ENCODE results near the gene DBX2. TPM values are rescaled to one million over a fixed set of nuclear protein-coding genes. Genes with fewer than 3 reads are reported as not detected.

Gene DBX2
- total and polyA plus RNA-seq, 2 donors (not counting 3 experiments of a cell fraction or from before 2014, with no cell fraction given), result not detected

GRCh38 chr12:45012749-45013148, 38.1 kb downstream of the DBX2 start:
- dilution Hi-C loops (cut with MboI; ENCODE audit: extremely low pct_ligation_motif_present, low sequenced_read_pairs), result no loop called here
- no peak overlapping the region for H3K9ac ChIP-seq (replicated peaks; ENCODE audit: extremely low read depth, insufficient read depth, low read length)
- H3K27me3 ChIP-seq (ENCODE audit: control insufficient read depth in 2 of 2, insufficient read depth in 2 of 2, low read length in 2 of 2), result no peaks in the 10 kb centered on the region
- POLR2A ChIA-PET, result no interaction called here
- H3K27ac ChIP-seq (ENCODE audit: insufficient read depth, low read depth, low read length), result no peak overlapping the region
- no peaks in the 10 kb centered on the region for H3K9me1 ChIP-seq (replicated peaks; ENCODE audit: control insufficient read depth, extremely low read depth, insufficient read depth, low read length)
- intact Hi-C loops (cut with micrococcal nuclease), result no loop called here
- no peak overlapping the region for H2AFZ ChIP-seq (ENCODE audit: low read depth, low read length)
- TF ChIP-seq CTCF (IDR thresholded peaks at IDR 0.05; ENCODE audit: extremely low read depth in 1 of 2, insufficient read depth in 1 of 2, low read depth in 1 of 2, low read length in 2 of 2) (no peak), POLR2AphosphoS5 (IDR thresholded peaks at IDR 0.05; ENCODE audit: insufficient read depth, low read depth, low read length) (no peak), JUN (IDR thresholded peaks at IDR 0.05; ENCODE audit: borderline replicate concordance, insufficient read depth, insufficient read length, low read depth) (no peak), FOS (IDR thresholded peaks at IDR 0.05; ENCODE audit: borderline replicate concordance, insufficient read depth, low read length) (no peak), POLR2A (IDR thresholded peaks at IDR 0.05; ENCODE audit: low read depth, low read length) (no peak), EZH2 (IDR thresholded peaks at IDR 0.05; ENCODE audit: borderline replicate concordance, low read depth, low read length, severe bottlenecking) (no peak), MYC (IDR thresholded peaks at IDR 0.05; ENCODE audit: low read depth, low read length) (no peak), GATA2 (IDR thresholded peaks at IDR 0.05; ENCODE audit: insufficient read depth, insufficient read length, low read depth, low read length) (no peak), MAX (IDR thresholded peaks at IDR 0.05; ENCODE audit: insufficient read depth, insufficient read length) (no peak)
- H3K4me3 ChIP-seq (replicated peaks in 1 of 3; ENCODE audit: insufficient read depth in 1 of 3, low read depth in 1 of 3, low read length in 3 of 3), result no peak overlapping the region
- no peak for FAIRE-seq
- no peaks in the 10 kb centered on the region for H3K79me2 ChIP-seq (ENCODE audit: control insufficient read depth, insufficient read depth, low read length)
- DNase-seq (ENCODE audit: low read depth, low spot score), result no peak
- BruUV-seq (replicated peaks), result no TSS peak
- H3K4me1 ChIP-seq (ENCODE audit: control insufficient read depth, extremely low read depth, insufficient read depth, low read length), result no peaks in the 10 kb centered on the region
- H4K20me1 ChIP-seq (replicated peaks; ENCODE audit: control insufficient read depth, extremely low read depth, insufficient read depth, low read length), result no peaks in the 10 kb centered on the region
- H3K4me2 ChIP-seq (ENCODE audit: insufficient read depth, low read length), result no peak overlapping the region
- no peaks in the 10 kb centered on the region for H3K36me3 ChIP-seq (ENCODE audit: control insufficient read depth in 2 of 2, extremely low read depth in 1 of 2, insufficient read depth in 2 of 2, low read length in 2 of 2)
- CTCF ChIA-PET, result no interaction called here
- H3K9me3 ChIP-seq (replicated peaks; ENCODE audit: control insufficient read depth, insufficient read depth, low read length), result no peaks in the 10 kb centered on the region

Measured in endothelial cell of umbilical vein (primary cell).